Cardiac muscle cell (in vitro differentiated cells and primary cell): Measurements from ENCODE around the gene MMP12. TPM values are rescaled to one million over a fixed set of nuclear protein-coding genes. Genes with fewer than 3 reads are reported as not detected.

Experiments
- DNase-seq, 2 donors: peaks; one replicate each; pipeline versions ENCODE4 v3.0.0 to v3.0.0-alpha.2; 2010 to 2017; ENCODE audit warnings: low read depth in 1 of 2, low spot score in 1 of 2
- H3K27ac ChIP-seq: fragments of 200-600 bp; sonication (generic); 2 replicates; pipeline ENCODE4 v1.5.1; 2016
- H3K27me3 ChIP-seq: fragments of 200-600 bp; sonication (generic); 2 replicates; pipeline ENCODE4 v1.6.0; 2016; ENCODE audit warnings: control low read depth
- H3K36me3 ChIP-seq: fragments of 200-600 bp; sonication (generic); 2 replicates; pipeline ENCODE4 v1.5.1; 2016; ENCODE audit warnings: control low read depth
- H3K4me1 ChIP-seq: fragments of 200-600 bp; sonication (generic); 2 replicates; pipeline ENCODE4 v1.8.1; 2017; ENCODE audit warnings: low read depth, mild to moderate bottlenecking, mixed run types
- H3K4me3 ChIP-seq: fragments of 200-600 bp; sonication (generic); 2 replicates; pipeline ENCODE4 v1.5.1; 2016; ENCODE audit warnings: mild to moderate bottlenecking
- H3K9me3 ChIP-seq: fragments of 200-600 bp; sonication (generic); 2 replicates; pipeline ENCODE4 v1.5.1; 2017; ENCODE audit warnings: low read depth, mild to moderate bottlenecking, control low read depth
- polyA plus RNA-seq: library from polyadenylated mRNA; unstranded; fragments of >200 nt; fragmentation: Nextera tagmentation; extraction: Ambion mirVana; gene quantifications from 2 replicates; pipeline ENCODE4 v1.2.1, GENCODE V29; 2016
- total RNA-seq: library from RNA; depleted of rRNA; stranded (reverse); fragments of >200 nt; gene quantifications from 2 replicates; pipeline ENCODE4 v1.2.3, GENCODE V29; 2016
- TF ChIP-seq, protein P1 (sequence below): IDR thresholded peaks from 2 replicates; pipeline ENCODE4 v1.5.1; 2012; ENCODE audit warnings: low read depth, mild to moderate bottlenecking, low read length

MMP12 gene
- total and polyA plus RNA-seq, 2 experiments from 2014 or later, result not detected

DNA sequence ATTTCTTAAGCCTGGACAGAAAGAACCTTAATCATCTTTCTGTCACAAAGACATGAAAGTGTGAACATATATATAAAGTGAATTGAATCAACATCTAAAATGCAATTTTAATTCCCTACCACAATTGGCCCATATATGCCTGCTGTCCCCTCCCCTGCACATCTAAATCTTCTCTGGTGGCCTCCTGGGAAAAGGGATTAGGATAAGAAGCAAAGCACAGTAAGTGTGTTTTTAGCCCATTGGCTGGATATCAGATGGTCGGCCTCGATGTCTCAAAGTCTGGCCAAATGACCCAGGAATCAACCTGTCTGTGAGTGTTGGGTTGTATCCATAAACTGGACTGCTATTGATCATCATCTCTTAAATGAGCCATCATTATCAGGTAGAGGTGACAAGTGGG is 37.1 kb downstream of the MMP12 start:
- no peaks in the 10 kb centered on the region for H3K4me1 ChIP-seq
- H3K36me3 ChIP-seq, result no peaks in the 10 kb centered on the region
- TF ChIP-seq, protein P1, sequence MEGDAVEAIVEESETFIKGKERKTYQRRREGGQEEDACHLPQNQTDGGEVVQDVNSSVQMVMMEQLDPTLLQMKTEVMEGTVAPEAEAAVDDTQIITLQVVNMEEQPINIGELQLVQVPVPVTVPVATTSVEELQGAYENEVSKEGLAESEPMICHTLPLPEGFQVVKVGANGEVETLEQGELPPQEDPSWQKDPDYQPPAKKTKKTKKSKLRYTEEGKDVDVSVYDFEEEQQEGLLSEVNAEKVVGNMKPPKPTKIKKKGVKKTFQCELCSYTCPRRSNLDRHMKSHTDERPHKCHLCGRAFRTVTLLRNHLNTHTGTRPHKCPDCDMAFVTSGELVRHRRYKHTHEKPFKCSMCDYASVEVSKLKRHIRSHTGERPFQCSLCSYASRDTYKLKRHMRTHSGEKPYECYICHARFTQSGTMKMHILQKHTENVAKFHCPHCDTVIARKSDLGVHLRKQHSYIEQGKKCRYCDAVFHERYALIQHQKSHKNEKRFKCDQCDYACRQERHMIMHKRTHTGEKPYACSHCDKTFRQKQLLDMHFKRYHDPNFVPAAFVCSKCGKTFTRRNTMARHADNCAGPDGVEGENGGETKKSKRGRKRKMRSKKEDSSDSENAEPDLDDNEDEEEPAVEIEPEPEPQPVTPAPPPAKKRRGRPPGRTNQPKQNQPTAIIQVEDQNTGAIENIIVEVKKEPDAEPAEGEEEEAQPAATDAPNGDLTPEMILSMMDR, result no peak
- H3K9me3 ChIP-seq, result no peaks in the 10 kb centered on the region
- H3K27me3 ChIP-seq, result no peaks in the 10 kb centered on the region
- H3K4me3 ChIP-seq, result no peak overlapping the region
- no peak overlapping the region for H3K27ac ChIP-seq
- DNase-seq, result no peak

- no peak for DNase-seq
- TF ChIP-seq, protein P1, result no peak
- Histone ChIP-seq H3K36me3 (no peaks in the 10 kb centered on the region), H3K4me3 (no peak overlapping the region), H3K27me3 (no peaks in the 10 kb centered on the region), H3K27ac (no peak overlapping the region), H3K4me1 (no peaks in the 10 kb centered on the region), H3K9me3 (no peaks in the 10 kb centered on the region)
These were observed 37.6 kb downstream of the MMP12 start for GRCh38 chr11:102837156-102837555.

- Histone ChIP-seq H3K9me3 (no peaks in the 10 kb centered on the region), H3K4me1 (no peaks in the 10 kb centered on the region), H3K27me3 (no peaks in the 10 kb centered on the region), H3K36me3 (no peaks in the 10 kb centered on the region), H3K4me3 (no peak overlapping the region), H3K27ac (no peak overlapping the region)
- TF ChIP-seq, protein P1, result no peak
- peak in 1 of 2 donors; percentile 21 for DNase-seq
These were observed 38.4 kb downstream of the MMP12 start for GRCh38 chr11:102836290-102836875.

- no peak overlapping the region for H3K4me3 ChIP-seq
- H3K9me3 ChIP-seq, result no peaks in the 10 kb centered on the region
- H3K36me3 ChIP-seq, result no peaks in the 10 kb centered on the region
- no peaks in the 10 kb centered on the region for H3K4me1 ChIP-seq
- TF ChIP-seq, protein P1, result no peak
- H3K27me3 ChIP-seq, result no peaks in the 10 kb centered on the region
- no peak overlapping the region for H3K27ac ChIP-seq
- no peak for DNase-seq
These were observed 41.1 kb downstream of the MMP12 start for GRCh38 chr11:102833731-102834130.

- Histone ChIP-seq H3K27me3 (no peaks in the 10 kb centered on the region), H3K4me1 (no peaks in the 10 kb centered on the region), H3K4me3 (no peak overlapping the region), H3K36me3 (no peaks in the 10 kb centered on the region), H3K9me3 (no peaks in the 10 kb centered on the region), H3K27ac (no peak overlapping the region)
- no peak for DNase-seq
- TF ChIP-seq, protein P1, result no peak
These were observed 42.2 kb downstream of the MMP12 start for GRCh38 chr11:102832612-102833011.
